Panc1 (cell line): ENCODE measurements around the gene ROR1.

Experiments used
- CTCF ChIP-seq: fragments of 450-650 bp; IDR thresholded peaks from 2 replicates; pipeline ENCODE4 v1.5.1; 2017; ENCODE audit warnings: mild to moderate bottlenecking
- POLR2AphosphoS5 ChIP-seq: IDR thresholded peaks from 2 replicates; pipeline ENCODE4 v1.6.1; 2012; ENCODE audit warnings: mild to moderate bottlenecking, low read depth, low read length, moderate library complexity
- REST ChIP-seq, 2 experiments: IDR thresholded peaks; 2 replicates each; pipeline ENCODE4 v1.6.1; 2011 to 2012; ENCODE audit warnings: low read depth in 2 of 2, control low read depth in 1 of 2, low read length in 1 of 2, mild to moderate bottlenecking in 1 of 2, moderate library complexity in 1 of 2; ENCODE audit not compliant: insufficient read depth in 1 of 2
- SIN3A ChIP-seq: IDR thresholded peaks from 2 replicates; pipeline ENCODE4 v1.6.1; 2012; ENCODE audit warnings: low read depth, mild to moderate bottlenecking, low read length, moderate library complexity, borderline replicate concordance; ENCODE audit not compliant: insufficient read depth
- TCF7L2 ChIP-seq: IDR thresholded peaks from 2 replicates; pipeline ENCODE4 v1.6.1; 2011; ENCODE audit warnings: mild to moderate bottlenecking, low read depth, low read length, inconsistent platforms

- TF ChIP-seq CTCF (no peak), POLR2AphosphoS5 (no peak), REST (IDR thresholded peaks at IDR 0.05; ENCODE audit: insufficient read depth in 1 of 2, low read depth in 2 of 2, low read length in 1 of 2) (no peak), TCF7L2 (no peak), SIN3A (no peak)
These were observed 217.9 kb downstream of the ROR1 start for GRCh38 chr1:63991685-63992084.
